Measurements from ENCODE around the gene B3GNT4.
"Not testable (repeated sequence)": the region's sequence is repeated elsewhere in the genome, so short reads cannot be mapped to it uniquely, and the experiment has no call there.

The B3GNT4 gene

DNA sequence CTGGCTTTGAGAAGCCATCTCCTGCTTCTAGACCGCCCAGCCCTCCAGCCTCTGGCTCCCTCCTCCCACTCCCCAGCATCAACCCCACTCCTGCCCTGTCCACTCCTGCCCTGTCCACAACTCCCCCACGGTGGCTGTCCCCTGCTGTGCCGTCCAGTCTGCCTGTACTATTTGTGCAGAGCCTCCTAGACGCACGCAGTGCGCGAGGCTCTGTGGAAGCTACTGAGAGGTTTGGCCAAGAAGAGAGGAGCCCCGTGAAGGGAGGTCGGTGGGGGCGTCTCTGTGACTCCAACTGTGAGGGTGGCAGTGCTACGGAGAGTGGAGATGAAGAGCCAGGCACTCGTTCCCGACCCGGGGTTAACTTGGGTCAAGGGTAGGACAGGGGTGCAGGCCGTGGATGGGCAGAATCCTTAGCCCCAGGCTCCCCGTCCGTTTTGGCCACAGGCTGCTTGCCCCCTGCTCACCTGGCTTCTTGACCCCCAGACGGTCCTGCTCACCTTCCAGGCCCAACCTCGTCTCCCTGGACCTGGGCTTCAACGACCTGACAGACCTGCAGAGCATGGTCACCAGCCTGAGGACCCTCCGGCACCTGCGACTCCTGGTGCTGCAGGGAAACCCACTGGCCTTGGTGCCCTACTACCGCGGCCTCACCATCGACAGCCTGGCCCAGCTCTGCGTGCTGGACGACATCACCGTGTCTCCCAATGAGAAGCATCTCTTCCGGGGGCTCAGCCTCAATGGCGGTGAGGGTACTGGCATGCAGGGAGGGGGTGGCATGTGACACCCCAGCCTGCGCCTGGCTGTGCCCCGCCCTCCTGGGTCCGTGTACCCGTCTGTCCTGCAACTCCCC is 13.7 kb upstream of the B3GNT4 start:
- no peak for DNase-seq (ENCODE audit: low read depth)

DNA sequence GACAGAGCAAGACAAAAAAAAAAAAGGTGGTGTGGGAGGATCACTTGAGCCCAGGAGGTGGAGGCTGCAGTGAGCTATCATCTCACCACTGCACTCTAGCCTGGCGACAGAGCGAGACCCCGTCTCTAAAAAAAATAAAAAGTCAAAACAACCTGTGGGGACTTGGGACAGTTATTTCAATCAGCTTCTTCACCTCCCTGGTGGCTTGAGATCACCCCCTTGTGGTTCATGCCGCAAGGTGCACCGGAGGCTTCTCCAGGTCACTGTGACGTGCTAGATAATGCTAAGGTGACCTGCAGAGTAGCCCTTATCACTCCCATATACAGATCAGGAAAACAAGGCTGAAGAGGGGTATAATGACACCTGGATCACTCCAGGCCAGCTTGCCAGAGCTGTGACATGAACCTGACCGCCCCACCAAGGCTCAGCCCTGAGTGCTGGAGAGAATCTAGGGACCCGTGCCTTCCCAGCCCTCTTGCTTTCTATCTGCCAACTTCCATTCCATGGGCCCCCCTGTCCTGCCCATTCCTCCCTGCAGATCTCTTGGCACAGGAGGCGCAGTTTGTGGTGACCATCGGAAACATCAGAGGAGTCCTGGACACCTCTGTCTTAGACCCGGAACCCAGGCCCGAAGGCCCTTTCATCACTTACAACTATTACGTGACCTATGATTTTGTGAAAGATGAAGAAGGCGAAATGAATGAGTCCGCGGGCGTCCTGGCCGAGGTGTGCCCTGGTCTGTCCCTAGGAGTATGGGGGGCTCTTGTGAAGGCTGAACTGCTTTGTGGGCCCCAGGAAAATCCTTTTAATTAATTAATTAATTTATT is 12.5 kb upstream of the B3GNT4 start:
- peak; percentile 26 for DNase-seq (ENCODE audit: low read depth)

DNA sequence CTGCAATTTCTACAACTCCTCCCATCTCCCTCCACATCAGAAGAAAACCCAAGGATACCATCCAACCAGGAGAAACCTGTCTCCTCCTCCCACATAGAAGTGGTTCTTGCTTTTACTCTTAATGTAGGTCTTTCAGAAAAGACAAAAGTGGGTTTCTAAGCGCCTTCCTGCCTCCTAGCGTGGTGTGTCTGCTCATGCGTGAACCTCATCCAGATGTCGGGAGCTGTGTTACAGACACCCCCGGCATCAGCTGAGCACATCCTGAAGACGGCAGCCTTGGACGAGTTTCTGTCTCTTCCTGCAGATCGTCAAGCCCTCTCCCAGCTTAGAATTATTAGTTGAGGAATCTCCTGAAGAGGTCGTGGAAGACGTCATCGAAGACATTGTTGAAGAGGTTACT is 11.1 kb upstream of the B3GNT4 start:
- DNase-seq (ENCODE audit: low read depth) = no peak

DNA sequence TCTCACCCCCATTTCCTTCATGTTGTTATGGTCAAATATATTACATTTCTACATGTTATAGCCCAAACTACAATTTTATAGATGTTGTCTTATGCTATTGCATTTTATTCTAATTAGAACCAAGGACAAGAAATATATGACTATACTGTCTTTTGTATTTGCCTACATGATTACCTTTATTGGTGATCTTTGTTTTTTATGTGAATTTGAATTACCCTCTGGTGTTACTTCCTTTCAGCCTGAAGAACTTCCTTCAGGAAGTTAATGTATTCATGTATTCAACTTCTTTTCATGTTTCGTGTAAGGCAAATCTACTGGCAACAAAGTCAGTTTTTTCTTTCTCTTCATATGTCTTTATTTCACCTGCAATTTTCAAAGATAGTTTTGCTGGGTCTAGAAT is 8.7 kb upstream of the B3GNT4 start:
- DNase-seq (ENCODE audit: low read depth) = no peak

DNA sequence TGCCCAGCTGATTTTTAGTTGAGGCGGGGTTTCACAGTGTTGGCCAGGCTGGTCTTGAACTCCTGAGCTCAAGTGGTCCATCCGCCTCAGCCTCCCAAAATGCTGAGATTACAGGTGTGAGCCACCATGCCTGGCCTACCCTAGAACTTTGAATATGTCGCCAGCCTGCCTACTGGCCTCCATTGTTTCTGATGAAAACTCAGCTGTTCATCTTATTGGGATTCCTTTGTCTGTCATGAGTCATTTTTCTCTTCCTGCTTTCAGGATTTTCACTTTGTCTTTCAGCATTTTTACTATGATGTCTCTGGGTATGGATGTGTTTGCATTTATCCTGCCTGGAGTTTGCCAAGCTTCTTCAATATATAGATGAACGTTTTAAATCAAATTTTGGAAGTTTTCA is 8.1 kb upstream of the B3GNT4 start:
- DNase-seq (ENCODE audit: low read depth) = no peak

DNA sequence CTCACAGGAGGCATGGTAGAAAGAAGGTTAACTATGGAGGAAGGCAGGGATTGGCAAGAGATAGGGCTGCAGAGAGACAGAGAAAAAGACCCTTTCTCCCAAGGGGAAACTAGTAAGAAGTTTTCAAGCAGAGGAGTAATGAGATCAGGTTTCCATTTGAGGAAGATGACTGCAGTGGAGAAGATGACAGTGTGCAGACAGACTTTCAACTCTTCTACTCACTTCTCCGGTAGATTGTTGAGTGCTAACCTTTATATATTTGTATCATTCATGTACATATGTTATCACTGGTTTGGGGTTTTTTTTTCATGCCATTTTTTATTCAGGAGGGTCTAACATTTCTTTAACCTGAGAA is 5.9 kb upstream of the B3GNT4 start:
- no peak for DNase-seq (ENCODE audit: low read depth)

DNA sequence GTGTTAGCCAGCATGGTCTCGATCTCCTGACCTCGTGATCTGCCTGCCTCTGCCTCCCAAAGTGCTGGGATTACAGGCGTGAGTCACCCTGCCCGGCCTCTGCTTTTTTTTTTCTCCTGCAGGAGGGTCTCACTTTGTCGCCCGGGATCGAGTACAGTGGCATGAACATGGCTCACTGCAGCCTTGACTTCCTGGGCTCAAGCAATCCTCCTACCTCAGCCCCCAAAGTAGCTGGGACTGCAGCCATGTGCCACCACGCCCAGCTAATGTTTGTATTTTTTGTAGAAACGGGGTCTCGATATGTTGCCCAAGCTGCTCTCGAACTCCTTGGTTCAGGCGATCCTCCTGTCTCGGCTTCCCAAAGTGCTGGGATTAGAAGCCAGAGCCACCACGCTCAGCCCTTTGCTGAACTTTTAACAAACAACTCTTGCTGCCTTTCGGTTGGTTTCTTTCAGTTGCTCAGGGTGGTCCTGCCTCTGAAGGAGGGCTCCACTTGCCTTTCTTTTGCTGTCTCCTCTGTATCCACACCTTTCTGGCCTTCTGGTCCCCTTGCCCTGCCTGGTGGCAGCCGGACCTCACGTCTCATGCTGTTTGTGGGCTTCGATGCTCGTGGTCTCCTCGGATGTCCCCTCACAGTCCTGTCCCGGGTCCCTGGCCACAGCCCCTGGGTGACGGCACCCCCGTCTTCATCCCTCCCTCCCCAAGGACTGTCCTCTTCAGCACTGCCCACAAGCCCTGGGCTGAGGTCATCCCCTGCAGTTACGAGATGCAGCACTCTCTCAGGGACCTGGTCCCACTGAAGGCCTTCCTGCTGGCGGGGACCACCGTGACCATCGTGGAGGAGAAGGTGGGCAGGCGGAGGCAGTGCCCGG is 3.8 kb upstream of the B3GNT4 start:
- DNase-seq (ENCODE audit: low read depth) = no peak

DNA sequence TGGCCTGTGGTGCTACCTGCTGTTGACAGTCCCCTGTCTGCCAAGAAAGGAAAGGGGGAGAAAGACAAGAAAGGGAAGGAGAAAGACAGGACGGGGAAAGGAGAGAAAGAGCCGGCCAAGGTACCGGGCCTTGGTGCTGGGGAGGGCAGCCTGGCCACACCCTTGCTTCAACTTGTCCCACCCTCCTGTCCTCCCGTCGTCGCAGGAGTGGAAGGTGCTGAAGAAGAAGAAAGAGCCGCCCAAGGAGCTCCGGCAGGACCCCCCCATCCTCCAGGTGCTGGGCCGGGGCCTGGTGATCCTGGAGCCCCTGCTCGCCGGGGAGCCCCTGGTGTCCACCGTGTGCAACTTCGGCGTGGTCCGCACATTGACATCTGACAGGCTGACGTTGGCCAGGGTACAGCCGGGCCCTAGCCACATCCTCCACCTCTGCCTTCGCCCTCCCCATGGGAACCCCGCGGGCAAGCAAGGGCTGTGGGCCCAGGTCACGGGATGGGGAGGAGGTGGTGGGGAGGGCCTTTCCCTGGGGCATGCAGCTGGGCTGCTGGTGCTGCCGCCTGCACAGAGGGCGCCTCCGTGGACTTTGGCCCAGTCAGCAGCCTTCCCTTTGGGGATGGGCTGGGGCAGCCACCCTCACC is 2.9 kb upstream of the B3GNT4 start:
- no peak for DNase-seq (ENCODE audit: low read depth)

DNA sequence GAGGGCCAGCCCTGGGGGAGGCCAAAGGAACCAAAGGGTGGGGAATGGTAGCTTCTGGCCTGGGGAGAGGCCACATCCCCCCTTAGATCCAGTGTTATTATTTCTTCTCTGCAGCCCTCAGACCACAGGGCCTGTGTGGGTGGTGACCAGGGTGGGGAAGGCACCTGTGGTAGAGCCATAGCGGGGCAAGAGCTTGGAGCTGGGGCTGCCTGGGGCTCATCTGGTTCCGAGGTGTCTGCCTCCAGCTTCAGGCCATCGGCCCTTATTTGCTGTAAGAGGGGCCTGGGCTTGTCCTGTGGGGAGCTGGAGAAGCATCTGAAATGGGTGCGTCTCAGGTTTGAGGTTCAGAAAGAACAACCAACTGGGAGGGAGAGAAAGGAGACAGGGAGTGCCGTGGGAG is 2.1 kb upstream of the B3GNT4 start:
- DNase-seq (ENCODE audit: low read depth) = no peak

DNA sequence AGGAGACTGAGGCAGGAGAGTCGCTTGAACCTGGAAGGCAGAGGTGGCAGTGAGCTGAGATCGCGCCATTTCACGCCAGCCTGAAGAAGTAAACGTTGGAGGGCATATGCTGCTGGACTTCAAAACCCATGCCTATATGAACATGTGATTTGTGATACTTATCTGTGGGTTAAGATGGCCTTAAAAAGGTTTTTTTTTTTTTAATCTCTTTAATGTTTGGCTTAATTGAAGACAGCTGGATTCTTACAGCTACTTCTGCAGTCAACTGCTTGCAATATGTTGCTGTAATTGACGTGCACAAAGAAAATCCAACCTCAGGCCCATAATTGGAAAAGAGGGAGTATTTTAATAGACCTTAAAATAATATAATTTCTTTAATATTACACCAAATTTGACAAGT is 1.5 kb upstream of the B3GNT4 start:
- no peak for DNase-seq (ENCODE audit: low read depth)

DNA sequence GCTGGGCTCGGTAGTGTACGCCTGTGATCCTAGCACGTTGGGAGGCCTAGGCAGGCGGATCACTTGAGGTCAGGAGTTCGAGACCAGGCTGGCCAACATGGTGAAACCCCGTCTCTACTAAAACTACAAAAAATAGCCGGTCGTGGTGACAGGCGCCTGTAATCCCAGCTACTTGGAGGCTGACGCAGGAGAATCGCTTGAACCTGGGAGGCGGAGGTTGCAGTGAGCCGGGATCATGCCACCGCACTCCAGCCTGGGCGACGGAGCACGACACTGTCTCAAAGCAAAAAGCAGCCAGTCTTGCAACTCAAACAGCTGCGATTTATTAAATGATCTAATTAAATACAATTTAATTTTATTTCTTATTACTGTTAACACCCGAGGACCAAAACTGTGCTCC is 698 bp upstream of the B3GNT4 start:
- DNase-seq (ENCODE audit: low read depth) = not testable (repeated sequence)

DNA sequence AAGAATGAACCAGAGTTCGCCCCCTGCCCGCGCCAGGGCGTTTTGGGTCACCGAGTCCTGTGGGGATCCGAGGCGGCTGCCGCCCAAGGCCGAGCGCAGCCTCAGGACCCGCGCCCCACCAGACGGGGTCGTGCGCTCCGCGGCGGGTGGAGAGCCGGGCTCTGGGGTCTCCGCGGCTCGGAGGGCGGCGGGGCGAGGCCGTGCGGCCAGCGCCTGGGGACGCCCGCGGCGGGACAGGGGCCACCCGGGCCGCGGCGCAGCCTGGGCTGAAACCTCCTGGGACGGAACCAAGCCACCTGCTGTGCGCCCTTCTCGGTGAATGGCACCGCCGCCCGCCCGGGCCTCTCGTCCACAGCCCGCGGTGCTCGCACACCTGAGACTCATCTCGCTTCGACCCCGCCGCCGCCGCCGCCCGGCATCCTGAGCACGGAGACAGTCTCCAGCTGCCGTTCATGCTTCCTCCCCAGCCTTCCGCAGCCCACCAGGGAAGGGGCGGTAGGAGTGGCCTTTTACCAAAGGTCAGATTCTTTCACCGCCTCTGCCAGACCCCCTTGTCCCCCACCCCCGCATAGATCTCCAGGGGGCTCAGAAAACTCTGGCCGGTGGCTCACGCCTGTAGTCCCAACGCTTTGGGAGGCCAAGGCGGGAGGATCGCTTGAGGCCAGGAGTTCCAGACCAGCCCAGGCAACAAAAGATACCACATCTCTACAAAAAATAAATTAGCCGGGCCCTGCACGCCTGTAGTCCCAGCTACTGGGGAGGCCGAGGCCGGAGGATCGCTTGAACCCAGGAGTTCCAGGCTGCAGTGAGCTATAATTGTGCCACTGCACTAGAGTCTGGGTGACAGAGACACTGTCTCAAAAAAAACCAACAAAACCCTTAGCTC is 901 bp downstream of the B3GNT4 start:
- no peak for DNase-seq (ENCODE audit: low read depth)

DNA sequence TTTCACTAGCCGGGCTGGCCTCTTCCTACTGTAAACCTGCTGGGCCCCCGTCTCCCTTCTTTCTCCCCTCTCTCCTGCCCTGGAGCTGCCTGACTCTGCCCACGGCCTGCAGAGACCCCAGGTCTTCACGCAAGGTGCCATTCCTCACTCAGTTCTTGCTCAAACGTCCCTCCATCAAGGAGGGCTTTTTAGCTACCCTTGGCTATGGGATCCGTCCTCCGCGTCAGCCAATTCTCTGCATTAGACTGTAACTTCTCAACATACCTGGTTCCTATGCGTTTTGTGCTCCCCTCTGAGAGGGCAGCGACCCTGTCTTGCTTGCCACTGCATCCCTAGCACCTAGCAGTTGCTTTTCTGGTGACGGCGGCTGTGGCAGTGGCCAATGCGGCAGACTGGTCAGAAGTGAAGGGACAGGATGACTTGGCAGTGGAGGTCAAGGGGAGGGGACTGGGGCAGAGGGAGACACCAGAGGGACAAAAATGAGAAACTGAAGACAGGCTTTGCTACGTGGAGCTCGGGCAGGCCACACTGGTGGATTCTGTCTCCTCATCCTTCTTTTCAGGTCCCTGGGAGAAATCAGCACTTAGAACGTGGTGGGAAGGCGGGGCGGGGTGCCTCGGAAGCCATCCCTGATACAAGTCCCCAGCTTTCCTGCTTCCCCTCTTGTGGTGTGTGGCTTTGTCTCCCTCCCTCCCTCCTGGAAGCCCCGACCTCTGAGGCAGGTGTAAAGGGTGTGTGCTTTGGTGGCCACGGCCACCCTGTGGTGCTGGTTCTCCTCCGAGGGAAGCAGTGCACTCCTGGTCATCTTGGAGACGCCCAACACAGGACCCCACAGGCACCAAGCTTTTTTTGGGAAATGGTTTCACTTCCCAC is 1.8 kb downstream of the B3GNT4 start:
- no peak for DNase-seq (ENCODE audit: low read depth)

DNA sequence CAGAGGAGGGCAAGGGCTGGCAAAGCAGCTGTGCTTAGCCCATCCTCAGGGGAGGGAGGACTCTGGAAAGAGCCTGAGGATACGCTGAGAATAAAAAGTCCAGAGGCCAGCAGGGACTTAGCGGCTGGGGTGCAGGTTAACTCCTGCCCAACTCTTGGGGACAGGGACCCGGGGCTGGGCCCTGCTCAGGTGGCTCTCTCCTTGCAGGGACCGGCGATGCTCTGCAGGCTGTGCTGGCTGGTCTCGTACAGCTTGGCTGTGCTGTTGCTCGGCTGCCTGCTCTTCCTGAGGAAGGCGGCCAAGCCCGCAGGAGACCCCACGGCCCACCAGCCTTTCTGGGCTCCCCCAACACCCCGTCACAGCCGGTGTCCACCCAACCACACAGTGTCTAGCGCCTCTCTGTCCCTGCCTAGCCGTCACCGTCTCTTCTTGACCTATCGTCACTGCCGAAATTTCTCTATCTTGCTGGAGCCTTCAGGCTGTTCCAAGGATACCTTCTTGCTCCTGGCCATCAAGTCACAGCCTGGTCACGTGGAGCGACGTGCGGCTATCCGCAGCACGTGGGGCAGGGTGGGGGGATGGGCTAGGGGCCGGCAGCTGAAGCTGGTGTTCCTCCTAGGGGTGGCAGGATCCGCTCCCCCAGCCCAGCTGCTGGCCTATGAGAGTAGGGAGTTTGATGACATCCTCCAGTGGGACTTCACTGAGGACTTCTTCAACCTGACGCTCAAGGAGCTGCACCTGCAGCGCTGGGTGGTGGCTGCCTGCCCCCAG is 2.8 kb downstream of the B3GNT4 start:
- no peak for DNase-seq (ENCODE audit: low read depth)

DNA sequence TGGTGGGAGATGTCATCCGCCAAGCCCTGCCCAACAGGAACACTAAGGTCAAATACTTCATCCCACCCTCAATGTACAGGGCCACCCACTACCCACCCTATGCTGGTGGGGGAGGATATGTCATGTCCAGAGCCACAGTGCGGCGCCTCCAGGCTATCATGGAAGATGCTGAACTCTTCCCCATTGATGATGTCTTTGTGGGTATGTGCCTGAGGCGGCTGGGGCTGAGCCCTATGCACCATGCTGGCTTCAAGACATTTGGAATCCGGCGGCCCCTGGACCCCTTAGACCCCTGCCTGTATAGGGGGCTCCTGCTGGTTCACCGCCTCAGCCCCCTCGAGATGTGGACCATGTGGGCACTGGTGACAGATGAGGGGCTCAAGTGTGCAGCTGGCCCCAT is 3.5 kb downstream of the B3GNT4 start:
- no peak for DNase-seq (ENCODE audit: low read depth)

DNA sequence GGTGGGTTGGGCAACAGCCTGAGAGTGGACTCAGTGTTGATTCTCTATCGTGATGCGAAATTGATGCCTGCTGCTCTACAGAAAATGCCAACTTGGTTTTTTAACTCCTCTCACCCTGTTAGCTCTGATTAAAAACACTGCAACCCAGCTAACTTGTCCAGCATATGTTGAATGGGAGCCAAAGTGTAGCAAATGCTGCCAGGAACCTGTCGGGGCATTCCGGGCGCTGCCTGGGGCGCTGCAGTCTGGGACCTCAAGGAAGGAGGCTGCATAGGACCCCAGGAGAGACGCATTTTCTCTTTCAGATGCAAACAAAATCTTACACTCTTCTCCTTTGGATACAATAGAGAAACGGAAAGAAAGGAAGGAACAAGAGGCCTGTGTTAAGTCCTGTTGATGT is 3.9 kb downstream of the B3GNT4 start:
- no peak for DNase-seq (ENCODE audit: low read depth)

DNA sequence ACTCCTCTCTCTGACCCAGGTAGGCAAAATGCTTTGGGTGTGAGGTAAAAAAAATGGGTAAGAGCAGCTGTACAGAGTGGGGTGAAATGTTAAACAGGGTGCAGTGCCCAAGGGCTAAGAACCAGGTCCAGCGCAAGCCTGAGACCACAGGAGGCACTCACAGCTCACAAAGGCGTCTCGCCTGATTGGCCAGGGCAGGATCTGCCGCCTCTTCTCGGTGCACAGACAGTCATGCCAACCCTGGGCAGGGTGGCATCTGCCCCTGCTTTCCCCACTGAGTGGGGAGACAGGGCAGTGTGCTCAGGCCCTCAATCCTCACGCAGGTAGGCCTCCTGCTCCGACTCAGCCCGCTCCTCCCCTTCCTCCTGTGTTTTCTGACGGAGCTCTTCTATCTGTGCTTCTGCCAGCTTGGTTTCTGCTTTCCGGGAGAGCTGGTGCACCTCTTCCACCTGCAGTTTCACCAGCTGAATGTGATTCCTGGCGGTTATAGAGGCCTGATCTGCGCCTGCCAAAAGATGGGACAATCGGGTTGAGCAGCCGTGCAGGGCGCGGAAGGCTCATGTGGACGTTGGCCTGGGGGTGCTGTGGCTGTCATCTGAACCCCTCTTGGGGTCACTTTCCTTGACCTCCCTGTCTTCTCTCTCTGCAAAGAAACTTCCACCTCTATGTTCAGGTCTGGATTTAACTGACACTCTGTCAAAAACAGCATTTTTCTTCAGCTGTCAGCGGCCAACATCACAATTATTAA is 4.7 kb downstream of the B3GNT4 start:
- DNase-seq (ENCODE audit: low read depth) = no peak

DNA sequence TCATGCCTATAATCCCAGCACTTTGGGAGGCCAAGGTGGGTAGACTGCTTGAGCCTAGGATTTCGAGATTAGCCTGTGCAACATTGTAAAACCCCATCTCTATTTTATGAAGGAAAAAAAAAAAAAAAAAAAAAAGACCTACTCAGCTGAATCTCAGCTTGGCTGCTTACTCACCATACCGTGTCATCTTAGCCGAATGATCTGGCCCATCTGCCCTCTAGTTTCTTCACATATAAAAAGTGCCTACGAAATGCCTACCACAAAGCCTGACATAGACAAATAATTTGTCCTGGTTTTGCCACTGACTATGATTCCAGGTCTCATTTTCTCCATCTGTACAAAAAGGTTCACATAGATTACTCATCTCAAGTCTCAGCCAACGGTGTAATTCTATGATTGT is 12.3 kb downstream of the B3GNT4 start:
- DNase-seq (ENCODE audit: low read depth) = no peak

DNA sequence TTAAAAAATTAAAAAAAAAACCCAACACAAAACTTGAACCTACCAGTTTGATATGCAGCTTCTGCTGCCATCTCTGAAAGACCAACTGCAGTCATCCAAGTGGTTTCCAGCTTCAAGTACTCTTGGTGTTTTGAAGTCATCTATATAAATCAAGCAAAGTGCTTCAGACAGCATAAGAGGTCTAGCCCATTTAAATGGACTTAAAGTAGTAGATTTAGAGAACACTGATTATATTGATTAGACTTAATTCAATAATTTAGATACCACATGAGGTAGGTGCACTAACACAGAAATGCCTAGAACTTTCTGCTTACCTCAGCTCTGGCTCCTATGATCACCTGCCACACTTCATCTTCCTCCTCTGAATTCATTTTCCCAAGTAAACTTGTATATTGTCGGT is 12.9 kb downstream of the B3GNT4 start:
- no peak for DNase-seq (ENCODE audit: low read depth)
